HG02970 (cell line): Measurements from ENCODE around the gene RTL10.
"Not testable (repeated sequence)": the region's sequence is repeated elsewhere in the genome, so short reads cannot be mapped to it uniquely, and the experiment has no call there.

Experiments used
- ATAC-seq: cut with Tn5 transposase; IDR thresholded peaks from one replicate; pipeline ENCODE4 v1.9.1; 2021; ENCODE audit warnings: mild to moderate bottlenecking, moderate library complexity, moderate number of reproducible peaks; ENCODE audit not compliant: unreplicated experiment, low FRiP score

The RTL10 gene

DNA sequence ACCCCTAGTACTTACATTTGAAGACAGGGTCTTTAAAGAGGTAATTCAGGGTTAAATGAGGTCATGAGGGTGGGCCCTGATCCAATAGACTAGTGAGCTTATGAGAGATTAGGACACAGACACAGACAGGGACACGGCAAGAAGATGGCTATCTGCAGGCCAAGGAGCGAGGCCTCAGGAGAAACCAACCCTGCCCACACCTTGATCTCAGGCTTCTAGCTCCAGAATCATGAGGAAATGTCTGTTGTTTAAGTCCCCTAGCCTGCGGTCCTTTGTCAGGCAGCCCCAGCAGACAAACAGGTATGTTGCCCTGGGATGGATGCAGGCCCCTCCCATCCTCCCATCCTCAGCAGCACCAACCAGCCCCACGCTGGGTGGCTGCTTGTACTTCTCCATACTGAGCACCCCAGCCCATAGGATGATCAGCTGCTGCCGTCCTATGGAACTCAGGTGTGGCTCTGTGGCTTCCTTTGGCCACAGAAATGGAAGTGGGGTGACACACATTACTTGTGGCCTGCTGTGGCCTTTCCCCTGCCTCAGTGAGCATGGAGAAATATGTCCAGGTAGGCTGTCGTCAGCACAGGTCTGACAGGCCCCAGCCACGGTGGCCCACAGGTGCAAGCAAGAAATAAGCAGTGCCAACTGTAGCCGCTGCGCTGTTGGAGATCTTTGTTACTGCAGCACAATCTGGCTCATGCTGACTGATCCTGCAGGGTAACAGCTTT lies 7.9 kb downstream of the RTL10 start:
- no peak for ATAC-seq

DNA sequence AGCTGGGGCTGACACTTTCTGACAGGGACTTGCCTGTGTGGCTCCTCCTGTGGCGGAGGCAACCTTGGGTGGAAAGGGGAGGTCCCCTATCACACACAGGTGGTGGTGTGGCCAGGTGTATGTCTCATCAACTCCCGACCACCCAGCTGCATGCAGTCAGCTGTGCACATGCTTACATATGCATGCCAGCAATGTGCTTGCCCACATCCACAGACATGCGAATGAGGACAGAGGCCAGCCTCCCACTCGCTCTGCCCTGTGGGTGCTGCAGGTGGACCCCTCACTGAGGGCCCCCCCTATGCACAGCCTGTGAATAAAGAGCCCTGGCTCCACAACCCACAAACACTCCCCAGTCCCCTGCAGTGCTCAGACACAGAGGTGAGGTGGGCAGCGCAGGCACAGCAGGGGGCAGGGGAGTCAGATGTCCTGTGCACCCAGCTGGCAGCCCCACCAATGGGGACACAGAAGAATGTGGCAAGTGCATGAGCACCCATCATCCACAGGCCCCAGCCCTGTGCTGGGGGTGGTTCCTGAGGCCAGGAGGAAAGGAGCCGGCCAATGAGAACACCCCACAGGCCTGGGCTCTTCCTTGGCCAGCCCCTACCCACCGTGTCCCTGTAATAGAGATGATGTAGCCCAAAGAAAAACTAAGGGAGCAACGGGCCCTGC lies 9.5 kb downstream of the RTL10 start:
- no peak for ATAC-seq

GRCh38 chr22:19844377-19845053 lies 10.2 kb downstream of the RTL10 start:
- ATAC-seq = no peak

- no peak for ATAC-seq
These were observed 10.8 kb downstream of the RTL10 start for GRCh38 chr22:19843857-19844376.

DNA sequence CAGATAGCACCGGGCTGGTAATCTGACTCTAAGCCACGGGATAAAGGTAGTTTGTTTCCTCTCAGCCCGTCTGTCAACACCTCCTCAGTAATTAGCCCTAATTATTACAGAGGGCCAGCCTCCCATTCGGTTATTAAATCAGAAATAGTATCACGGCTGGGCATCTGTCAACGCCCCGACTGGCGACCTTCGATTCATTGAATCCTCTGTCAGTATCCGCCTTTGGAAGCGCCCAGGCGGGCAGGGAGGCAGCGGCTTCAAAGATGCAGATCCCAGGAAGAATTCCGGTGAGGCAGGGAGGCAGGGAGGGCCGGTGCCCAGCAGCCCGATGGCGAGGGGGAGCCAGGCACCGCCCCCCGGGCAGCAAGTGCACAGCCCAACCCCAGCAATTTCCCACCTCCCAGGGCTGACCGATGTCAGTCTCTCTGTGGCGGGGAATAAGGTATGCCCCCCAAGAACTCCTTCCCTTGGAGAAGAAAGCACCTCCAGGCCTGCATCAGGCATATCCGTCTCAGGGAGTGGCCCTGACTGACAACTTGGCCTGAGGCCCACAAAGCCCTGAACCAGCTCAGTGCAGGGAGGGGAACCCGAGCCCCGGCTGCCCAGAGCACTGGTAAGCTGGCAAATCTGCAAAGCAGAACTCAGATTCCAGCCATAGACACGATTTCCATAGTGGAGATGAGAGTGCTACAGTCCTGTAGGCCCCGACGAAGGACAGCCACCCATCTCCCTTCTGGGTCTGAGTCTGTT lies 11.4 kb downstream of the RTL10 start:
- no peak for ATAC-seq

DNA sequence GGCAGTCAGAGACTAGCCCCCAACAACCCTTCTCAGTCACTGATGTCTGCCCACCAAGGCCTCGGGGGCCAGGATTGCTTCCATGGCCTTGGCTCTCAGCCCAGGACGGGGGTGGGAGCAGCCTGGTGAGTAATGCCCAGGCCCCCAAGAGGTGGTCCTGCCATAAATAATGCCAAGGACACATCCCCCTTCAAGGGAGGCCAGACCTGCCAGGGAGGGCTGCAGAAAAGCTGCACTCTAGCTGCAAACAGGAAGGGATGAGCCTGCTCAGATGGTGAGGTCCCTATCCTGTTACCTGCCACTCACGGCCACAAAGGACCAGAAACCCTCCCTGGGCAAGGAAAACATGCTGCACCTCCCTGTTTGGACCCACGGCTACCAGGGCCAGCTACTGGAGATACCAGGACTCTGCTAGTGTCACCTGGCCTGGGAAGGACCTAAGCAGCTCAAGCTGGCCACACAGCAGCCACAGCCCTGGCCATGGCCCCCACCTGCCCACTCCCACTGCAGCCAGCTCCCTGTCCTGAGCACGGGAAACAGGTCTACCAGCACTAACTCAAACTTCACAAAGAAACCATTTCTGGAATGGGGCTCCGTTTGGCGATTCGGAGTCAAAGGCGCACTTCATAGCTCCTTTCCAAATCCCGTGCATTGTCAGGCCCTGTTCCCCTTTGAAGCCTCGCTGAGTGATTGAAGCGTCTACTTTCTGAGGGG lies 12.1 kb downstream of the RTL10 start:
- no peak for ATAC-seq

- ATAC-seq = no peak
These were observed 12.9 kb downstream of the RTL10 start for GRCh38 chr22:19841641-19842392.

GRCh38 chr22:19840955-19841640 lies 13.6 kb downstream of the RTL10 start:
- ATAC-seq = no peak

DNA sequence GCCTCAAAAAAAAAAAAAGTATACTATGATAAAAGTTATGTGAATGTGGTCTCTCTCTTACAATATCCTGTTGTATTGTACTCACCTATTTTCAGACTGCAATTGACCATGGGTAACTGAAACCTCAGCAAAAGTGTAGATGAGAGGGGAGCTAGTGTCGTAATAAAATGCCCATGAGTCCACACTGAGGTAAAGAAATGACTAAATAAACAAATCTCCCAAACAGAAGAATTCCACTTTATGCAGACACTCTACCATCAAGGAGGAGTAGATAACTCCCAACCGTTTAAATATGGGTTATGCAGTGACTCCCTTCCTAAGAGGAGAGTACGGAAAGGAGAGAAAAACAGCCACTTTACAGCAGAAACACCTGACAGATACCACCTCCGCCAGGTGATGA lies 14.6 kb downstream of the RTL10 start:
- ATAC-seq = no peak

DNA sequence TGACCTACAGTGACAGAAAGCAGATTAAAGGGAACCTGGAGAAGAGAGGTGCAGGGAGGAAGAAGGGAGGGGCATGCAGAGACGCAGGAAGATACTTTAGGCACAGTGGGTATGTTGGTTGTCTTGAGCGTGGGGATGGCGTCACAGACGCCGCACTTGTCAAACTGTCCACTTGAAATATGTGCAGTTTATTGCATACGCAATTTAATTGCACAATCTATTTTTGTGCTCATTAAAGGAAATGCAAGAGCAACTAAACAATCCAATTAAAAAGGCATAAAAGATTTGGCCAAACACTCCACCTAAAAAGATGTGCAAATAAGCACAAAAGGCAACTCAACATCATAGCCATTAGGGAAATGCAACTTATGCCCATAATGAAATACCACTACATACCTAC lies 16.8 kb downstream of the RTL10 start:
- no peak for ATAC-seq

GRCh38 chr22:19836512-19836911 lies 18.2 kb downstream of the RTL10 start:
- ATAC-seq = no peak

DNA sequence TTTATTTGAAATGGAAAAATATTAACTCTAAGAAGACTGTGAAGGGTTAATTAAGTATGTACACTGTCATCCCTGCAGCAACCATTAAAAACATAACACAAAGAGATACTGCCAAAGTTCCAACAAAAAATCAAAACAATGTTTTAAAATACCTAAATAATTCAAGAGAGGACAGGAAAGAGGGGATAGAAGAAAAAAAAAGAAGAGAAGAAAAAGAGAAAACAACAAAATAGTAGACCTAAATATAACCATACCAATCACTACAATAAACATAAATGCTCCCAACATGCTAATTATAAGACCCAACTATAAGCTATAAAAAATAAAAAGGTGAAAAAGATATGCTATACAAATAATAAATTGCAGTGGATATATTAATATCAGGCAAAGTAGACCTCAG lies 20.1 kb downstream of the RTL10 start:
- ATAC-seq = no peak

DNA sequence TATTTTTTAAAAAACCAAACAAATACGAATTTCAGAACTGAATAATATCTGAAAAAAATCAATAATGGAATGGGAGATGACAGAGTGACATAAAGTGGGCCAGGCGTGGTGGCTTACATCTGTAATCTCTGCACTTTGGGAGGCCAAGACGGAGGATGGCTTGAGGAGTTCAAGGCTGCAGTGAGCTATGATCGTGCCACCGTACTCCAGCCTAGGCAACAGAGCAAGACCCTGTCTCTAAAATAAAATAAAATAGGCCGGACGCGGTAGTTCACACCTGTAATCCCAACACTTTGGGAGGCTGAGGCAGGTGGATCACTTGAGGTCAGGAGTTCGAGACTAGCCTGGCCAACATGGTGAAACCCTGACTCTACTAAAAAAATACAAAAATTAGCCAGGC lies 21.3 kb downstream of the RTL10 start:
- not testable (repeated sequence) for ATAC-seq

GRCh38 chr22:19832476-19833108 lies 22.1 kb downstream of the RTL10 start:
- no peak for ATAC-seq

- ATAC-seq = not testable (repeated sequence)
These were observed 22.7 kb downstream of the RTL10 start for GRCh38 chr22:19831979-19832378.

DNA sequence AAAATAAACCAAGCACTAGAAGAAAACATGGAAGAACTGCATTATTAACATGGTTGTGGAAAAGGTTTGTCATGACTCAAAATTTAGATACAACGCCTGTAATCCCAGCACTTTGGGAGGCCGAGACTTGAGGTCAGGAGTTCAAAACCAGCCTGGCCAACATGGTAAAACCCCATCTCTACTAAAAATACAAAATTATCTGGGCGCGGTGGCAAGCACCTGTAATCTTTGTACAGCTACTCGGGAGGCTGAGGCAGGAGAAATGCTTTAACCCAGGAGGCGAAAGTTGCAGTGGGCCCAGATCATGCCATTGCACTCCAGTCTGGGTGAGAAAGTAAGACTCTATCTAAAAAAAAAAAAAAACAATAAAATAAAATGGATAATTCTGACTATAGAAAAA lies 23.7 kb downstream of the RTL10 start:
- no peak for ATAC-seq

GRCh38 chr22:19828035-19828401 lies 26.7 kb downstream of the RTL10 start:
- ATAC-seq = no peak

- no peak for ATAC-seq
These were observed 27.2 kb downstream of the RTL10 start for GRCh38 chr22:19827341-19828034.
